HG03571 (cell line): ENCODE results near the gene CORIN.
"Not testable (repeated sequence)": the region's sequence is repeated elsewhere in the genome, so short reads cannot be mapped to it uniquely, and the experiment has no call there.

Experiments
- ATAC-seq: cut with Tn5 transposase; IDR thresholded peaks from one replicate; pipeline ENCODE4 v1.9.1; 2021; ENCODE audit not compliant: unreplicated experiment

CORIN gene

DNA sequence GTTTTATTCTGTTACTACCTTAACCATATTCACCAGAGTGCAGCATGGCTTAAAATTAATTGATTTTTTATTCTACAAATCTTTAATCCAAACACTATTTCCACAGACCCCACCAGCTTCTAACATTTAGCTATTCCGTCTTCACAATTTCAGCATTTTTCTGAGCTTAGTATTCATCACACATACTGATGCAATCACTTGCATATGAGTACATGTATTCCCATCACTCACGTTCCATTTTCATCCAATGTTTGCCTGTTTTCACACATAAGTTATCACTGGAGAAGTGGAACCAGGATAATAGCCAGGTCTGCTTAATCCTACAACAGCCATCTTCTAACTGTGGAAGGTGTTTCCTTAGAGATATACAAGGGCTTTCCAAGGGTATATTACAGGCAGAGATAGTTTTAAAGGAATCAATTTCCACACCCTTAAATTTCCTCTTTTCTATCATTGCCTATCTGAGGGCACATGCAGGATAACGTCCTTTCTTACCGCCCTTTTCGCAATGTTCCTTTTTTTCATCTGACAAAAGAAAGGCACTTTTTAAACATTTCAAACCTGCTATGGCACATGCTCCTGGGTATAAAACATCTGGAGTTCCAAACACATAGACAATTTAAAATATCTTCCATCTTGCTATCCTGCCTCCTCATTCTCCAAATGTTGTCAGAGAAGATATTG is 115.8 kb downstream of the CORIN start:
- ATAC-seq = no peak

GRCh38 chr4:47721485-47721884 is 116.4 kb downstream of the CORIN start:
- no peak for ATAC-seq

DNA sequence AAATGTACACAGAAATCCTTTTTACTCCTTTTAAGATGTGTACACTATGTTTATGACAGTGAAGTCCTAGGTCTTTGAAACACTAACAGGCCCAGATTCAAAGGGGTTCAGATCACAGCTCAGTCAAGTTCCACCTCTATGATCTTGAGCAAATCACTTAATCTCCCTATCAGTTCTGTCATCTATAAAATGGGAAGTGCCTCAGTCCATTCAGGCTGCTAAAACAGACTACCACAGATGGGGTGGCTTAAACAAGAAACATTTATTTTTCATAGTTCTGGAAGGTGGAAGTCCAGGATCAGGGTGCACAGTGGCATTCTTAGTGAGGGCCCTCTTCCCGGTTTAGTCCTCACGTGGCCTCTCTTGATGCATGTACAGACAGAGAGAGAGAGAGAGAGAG is 117.1 kb downstream of the CORIN start:
- no peak for ATAC-seq

DNA sequence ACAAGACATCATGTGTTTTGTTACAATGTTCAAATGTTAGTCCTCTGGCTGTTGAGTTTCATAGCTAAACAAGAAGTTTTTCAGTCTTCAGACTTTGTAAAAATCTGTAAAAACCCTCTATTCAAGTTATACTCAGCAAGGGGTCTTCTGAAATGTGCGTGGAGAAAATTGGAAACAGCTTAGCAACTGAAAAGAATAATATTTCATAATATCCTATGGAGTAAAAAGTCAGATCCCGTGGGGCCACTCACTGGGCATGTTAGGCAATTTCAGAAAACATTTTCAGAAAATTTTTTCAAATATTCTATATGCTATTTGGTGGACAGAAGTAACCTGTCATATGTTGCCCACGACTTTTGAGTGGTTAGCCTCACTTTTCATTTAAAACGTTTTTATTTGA is 118.3 kb downstream of the CORIN start:
- no peak for ATAC-seq

GRCh38 chr4:47718696-47719095 is 119.2 kb downstream of the CORIN start:
- no peak for ATAC-seq

- no peak for ATAC-seq
Observed at GRCh38 chr4:47717188-47717587, 120.7 kb downstream of the CORIN start.

DNA sequence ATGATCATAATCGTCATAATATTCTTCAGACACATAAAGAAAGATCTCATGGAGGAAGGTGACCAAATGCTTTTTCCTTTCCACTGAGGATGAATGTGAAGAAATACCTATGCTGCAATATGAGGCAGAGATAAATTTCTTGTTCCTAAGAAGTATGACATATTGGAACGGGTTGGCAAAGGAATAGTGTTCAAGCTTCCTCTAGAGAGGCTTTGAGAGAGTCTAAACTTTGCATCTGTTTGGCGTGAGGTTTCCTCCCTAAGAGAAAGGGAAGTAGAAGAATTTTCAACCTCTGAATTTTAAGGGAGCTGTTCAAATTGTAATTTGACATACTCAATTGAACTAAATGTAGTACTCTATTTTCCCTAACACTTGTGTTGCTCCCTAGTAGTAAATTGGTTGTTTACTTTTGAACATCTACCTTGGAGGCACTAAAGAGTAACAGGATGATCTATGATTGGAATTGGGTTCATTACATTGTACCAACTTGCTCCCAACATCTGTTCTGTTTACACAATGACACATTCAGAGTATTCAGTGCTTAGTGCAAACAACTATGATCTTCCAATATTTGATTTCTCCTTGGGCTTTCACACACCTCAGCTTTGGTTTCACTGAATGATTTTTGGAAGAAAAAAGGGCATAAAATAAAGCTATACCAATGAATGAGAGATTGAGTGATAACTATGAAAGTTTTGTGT is 122.0 kb downstream of the CORIN start:
- ATAC-seq = no peak

GRCh38 chr4:47714269-47714668 is 123.6 kb downstream of the CORIN start:
- ATAC-seq = no peak

GRCh38 chr4:47713129-47713834 is 124.6 kb downstream of the CORIN start:
- ATAC-seq = no peak

DNA sequence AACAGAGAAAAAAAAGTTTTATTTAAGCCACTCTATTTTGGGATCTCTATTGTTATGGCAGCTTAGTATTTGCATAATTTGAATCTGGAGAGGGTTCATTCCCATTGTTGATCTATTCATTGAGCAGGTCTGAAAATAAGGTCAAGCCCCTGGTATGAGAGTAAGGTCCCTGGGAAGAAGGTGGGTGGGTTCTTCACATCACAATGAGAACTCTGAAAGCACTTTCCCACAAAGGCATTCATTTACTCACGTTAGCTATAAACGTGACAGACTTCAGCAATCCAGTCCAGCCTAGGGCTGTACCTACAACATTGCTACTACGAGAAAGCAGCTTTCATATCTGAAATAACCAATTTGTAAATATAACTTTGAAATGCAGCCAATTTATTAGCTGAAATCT is 126.2 kb downstream of the CORIN start:
- ATAC-seq = no peak

DNA sequence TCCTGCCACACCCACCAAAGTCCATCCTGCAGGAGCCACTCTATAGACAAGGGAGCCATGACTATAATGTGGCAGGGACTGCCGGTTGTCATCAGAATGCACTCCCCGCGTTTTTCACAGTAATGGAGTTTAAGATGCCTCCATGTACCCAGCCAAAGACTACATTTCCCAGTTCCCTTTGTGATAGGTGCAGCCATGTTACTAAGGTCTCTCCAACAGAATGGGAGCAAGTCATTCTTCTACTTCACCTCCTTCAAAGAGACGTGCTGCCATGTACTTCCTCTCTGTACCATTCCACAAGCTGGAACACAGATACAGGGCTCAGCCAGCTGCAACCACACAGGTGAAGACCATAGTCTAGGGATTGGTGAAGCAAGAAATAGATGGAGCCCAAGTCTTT is 126.7 kb downstream of the CORIN start:
- ATAC-seq = no peak

GRCh38 chr4:47706352-47706751 is 131.5 kb downstream of the CORIN start:
- not testable (repeated sequence) for ATAC-seq

DNA sequence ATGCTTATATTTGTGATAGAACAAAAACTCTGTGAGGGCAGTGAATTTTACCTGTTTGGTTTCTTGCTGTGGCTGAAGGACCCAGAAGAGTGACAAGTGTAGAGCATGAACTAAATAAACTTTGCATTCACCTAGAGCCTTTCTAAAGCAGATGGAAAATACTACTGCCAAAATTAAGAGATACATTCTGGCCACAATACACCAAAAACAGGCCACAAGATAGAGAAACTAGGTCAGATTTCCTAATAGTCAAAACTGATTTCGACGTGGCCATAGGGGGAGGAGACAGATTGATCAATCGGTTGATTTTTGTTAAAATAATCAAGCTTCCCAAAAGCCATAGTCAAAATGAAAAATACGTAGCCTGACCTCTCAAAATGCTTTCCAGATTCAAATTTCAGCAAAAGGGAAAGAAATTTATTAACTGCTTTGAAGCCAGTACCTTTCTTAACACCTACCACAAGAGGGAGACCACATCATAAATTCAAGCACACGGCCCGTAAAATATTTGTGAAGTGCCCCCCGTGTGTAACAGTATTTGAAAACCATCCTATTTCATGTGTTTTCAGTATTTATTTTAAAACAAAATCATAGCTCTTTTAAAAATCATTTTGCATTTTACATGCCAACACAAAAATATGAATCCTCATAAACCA is 132.4 kb downstream of the CORIN start:
- no peak for ATAC-seq

DNA sequence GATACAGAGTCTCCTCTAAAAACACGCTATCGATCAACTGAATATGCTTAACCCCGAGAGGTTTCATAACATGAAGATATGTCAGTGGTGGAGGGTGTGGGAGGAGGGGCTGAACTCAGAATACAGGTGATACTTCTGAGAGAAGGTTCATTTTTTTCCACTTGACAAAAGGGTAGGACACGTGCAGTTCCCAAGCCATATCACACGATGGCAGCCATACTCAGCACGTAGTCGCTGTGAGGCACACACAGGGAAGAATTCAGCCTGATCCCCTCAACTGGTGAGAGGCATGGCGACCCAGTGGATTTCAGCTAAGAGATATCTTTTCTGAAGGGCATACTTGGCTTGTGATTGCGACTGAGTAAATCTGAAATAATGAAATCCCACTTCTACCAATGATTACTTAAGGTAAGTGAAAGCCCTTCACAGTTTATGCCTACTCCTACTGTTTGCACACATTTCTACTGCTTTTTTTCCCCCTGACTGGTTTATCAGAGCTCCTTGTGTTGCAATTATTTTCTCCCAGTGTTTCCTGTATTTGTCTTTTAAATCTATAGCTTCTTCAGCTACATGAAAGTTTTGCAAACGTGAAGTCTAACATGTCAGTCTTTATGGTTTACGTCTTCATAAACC is 133.1 kb downstream of the CORIN start:
- no peak for ATAC-seq

DNA sequence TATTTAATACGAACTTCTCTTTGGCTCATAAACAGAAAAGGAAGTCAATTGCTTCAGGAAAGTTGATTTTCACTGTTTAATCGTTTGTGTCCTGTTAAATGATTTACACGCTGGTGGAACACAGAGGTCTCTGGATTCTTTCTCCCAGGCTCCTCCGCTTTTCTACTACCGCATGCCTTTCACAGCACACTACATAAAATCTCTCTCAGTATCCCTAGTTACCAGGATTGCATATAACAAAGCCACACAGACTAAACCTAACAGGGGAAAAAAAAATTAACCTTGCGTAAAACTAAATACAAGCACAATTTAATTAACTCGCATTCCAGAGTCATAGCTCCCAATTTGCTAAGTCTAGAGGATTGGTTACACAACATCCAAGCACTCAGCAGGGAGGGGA is 133.9 kb downstream of the CORIN start:
- no peak for ATAC-seq

DNA sequence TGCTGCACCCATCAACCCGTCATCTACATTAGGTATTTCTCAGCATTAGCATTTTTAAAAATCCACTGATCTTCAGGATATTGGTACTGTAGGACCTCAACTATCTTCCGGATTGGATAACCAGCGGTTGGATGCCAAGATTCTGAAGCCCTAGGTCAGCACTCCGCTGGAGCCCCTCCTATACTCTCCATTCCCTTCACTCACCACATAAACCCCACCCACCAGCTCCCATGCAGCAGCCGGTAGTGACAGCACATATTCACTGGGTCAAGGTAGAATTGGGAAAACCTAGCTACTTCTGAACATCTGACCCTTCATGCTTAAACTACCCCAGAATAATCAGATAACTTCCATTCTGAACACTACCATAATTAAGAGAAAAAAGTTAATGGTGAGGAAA is 134.9 kb downstream of the CORIN start:
- no peak for ATAC-seq

DNA sequence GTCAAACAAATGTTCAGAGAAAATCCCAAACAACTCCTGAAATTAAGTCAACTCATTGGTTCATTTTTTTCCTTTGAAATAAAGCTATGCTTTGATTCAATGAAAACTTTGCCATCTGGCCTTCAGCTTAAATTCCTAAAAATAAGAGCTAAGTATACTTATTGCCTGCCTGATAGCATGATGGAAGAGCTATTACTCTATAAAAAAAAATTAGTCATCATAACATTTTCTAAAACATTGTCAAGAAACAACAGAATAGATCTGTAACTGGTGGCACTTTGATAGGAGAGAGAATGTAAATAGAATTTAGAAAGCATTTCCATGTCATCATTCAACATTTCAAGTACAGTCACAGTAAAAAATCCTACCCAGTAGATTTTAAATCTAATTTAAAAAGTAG is 136.6 kb downstream of the CORIN start:
- no peak for ATAC-seq

- ATAC-seq = no peak
Observed at GRCh38 chr4:47698837-47699236, 139.0 kb downstream of the CORIN start.

DNA sequence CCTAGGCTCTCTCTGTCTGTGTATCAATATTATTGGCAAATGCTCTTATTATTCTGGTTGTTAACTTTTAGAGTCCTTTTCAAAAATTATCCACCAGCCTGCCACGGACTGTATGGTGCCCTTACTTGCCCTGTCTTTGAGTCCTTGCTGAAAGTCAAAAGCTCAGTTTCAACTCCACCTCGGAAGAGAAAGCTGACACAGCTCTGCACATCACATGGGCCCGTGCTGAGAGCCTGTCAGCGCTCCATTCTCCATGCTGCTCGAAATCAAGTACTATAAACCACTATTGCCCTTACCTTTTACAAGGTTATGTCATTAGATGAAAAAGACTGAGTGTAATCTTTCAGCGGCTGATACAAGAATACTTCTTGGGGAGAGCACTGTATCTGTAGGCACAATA is 141.0 kb downstream of the CORIN start:
- ATAC-seq = no peak

GRCh38 chr4:47695260-47695659 is 142.6 kb downstream of the CORIN start:
- no peak for ATAC-seq

- no peak for ATAC-seq
Observed at GRCh38 chr4:47694322-47694721, 143.5 kb downstream of the CORIN start.
